Gastrocnemius medialis (tissue), 4 donors: ENCODE results near the gene SCN5A.

Experiments used
- POLR2A ChIP-seq, 2 donors: fragments of 450-650 bp; IDR thresholded peaks; one replicate each; pipeline ENCODE4 v1.6.1; 2017; ENCODE audit warnings: antibody characterized with exemption in 2 of 2, mild to moderate bottlenecking in 2 of 2, moderate library complexity in 2 of 2
- TF ChIP-seq, protein P1 (sequence below), 5 experiments: fragments of 450-650 bp in 3 of 5; fragments of 200-600 bp in 2 of 5; sonication (generic) in 2 of 5; IDR thresholded peaks in 4 of 5; conservative IDR thresholded peaks in 1 of 5; 1 replicate in 4 of 5; 2 replicates in 1 of 5; pipeline ENCODE4 v1.5.1; 2016 to 2019; ENCODE audit warnings: antibody characterized with exemption in 5 of 5, mild to moderate bottlenecking in 3 of 5, moderate library complexity in 3 of 5

DNA sequence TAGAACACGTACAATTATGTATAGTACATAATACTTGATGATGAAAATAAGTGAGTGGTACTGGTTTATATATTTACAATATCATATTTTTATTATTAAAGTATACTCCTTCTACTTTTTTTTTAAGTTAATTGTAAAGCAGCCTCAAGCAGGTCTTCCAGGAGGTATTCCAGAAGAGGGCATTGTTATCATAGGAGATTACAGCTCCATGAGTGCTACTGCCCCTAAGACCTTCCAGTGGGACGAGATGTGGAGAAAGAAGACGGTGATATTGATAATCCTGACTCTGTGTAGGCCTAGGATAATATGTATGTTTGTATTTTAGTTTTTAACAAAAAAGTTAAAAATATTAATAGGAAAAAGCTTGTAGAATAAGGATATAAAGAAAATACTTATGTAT lies 40.3 kb upstream of the SCN5A start:
- TF ChIP-seq, protein P1, sequence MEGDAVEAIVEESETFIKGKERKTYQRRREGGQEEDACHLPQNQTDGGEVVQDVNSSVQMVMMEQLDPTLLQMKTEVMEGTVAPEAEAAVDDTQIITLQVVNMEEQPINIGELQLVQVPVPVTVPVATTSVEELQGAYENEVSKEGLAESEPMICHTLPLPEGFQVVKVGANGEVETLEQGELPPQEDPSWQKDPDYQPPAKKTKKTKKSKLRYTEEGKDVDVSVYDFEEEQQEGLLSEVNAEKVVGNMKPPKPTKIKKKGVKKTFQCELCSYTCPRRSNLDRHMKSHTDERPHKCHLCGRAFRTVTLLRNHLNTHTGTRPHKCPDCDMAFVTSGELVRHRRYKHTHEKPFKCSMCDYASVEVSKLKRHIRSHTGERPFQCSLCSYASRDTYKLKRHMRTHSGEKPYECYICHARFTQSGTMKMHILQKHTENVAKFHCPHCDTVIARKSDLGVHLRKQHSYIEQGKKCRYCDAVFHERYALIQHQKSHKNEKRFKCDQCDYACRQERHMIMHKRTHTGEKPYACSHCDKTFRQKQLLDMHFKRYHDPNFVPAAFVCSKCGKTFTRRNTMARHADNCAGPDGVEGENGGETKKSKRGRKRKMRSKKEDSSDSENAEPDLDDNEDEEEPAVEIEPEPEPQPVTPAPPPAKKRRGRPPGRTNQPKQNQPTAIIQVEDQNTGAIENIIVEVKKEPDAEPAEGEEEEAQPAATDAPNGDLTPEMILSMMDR (IDR thresholded peaks at IDR 0.05 in 4 of 5, conservative IDR thresholded peaks at IDR 0.05 in 1 of 5), result no peak
- no peak for TF ChIP-seq POLR2A (IDR thresholded peaks at IDR 0.05)
